Neural cell (in vitro differentiated cells): ENCODE data around the gene COL13A1. TPM values are rescaled to one million over a fixed set of nuclear protein-coding genes. Genes with fewer than 3 reads are reported as not detected.

Source experiments
- H2AFZ ChIP-seq: fragments of 200-600, 300-800 bp; sonication (generic), shearing (Covaris generic); 2 replicates; pipeline ENCODE4 v1.6.0; 2014; ENCODE audit warnings: low read depth, mild to moderate bottlenecking, antibody characterized with exemption, low read length, moderate library complexity
- H3F3A ChIP-seq: fragments of 200-600 bp; shearing (Covaris generic); 2 replicates; pipeline ENCODE4 v1.6.1; 2016; ENCODE audit warnings: mild to moderate bottlenecking, moderate library complexity, mixed read lengths, antibody characterized with exemption, low read length; ENCODE audit not compliant: insufficient read depth, poor library complexity, severe bottlenecking
- H3K27ac ChIP-seq: fragments of 200-600, 300-800 bp; sonication (generic), shearing (Covaris generic); 2 replicates; pipeline ENCODE4 v1.5.1; 2014; ENCODE audit warnings: mild to moderate bottlenecking, low read length, moderate library complexity
- H3K27me3 ChIP-seq: fragments of 300-800, 200-600 bp; sonication (generic), shearing (Covaris generic); 2 replicates; pipeline ENCODE4 v1.6.0; 2014; ENCODE audit warnings: mild to moderate bottlenecking, low read depth, low read length, moderate library complexity; ENCODE audit not compliant: insufficient read depth
- H3K36me3 ChIP-seq: fragments of 300-800, 200-600 bp; sonication (generic), shearing (Covaris generic); 2 replicates; pipeline ENCODE4 v1.5.1; 2014; ENCODE audit warnings: mild to moderate bottlenecking, antibody characterized with exemption, low read length, moderate library complexity; ENCODE audit not compliant: insufficient read depth
- H3K4me2 ChIP-seq: fragments of 300-800, 200-600 bp; sonication (generic), shearing (Covaris generic); 2 replicates; pipeline ENCODE4 v1.6.0; 2014; ENCODE audit warnings: mild to moderate bottlenecking, low read length
- H3K4me3 ChIP-seq: fragments of 300-800, 200-600 bp; sonication (generic), shearing (Covaris generic); 2 replicates; pipeline ENCODE4 v1.5.1; 2014; ENCODE audit warnings: mild to moderate bottlenecking, low read length, moderate library complexity
- H3K79me2 ChIP-seq: fragments of 200-600 bp; shearing (Covaris generic); replicated peaks from 2 replicates; pipeline ENCODE4 v1.6.0; 2014; ENCODE audit warnings: mild to moderate bottlenecking, low read length, moderate library complexity; ENCODE audit not compliant: insufficient read depth
- H3K9ac ChIP-seq: fragments of 300-800, 200-600 bp; sonication (generic), shearing (Covaris generic); 2 replicates; pipeline ENCODE4 v1.6.1; 2016; ENCODE audit warnings: mild to moderate bottlenecking, low read length, mixed read lengths
- H3K9me2 ChIP-seq: fragments of 200-600 bp; shearing (Covaris generic); 2 replicates; pipeline ENCODE4 v1.6.1; 2016; ENCODE audit warnings: mild to moderate bottlenecking, low read length, mixed read lengths; ENCODE audit not compliant: insufficient read depth
- H3K9me3 ChIP-seq: fragments of 200-600, 300-800 bp; sonication (generic), shearing (Covaris generic); 2 replicates; pipeline ENCODE4 v1.6.1; 2016; ENCODE audit warnings: mild to moderate bottlenecking, mixed run types, low read length, moderate library complexity, mixed read lengths
- H4K20me1 ChIP-seq: fragments of 200-600 bp; shearing (Covaris generic); 2 replicates; pipeline ENCODE4 v1.6.1; 2016; ENCODE audit warnings: mild to moderate bottlenecking, mixed run types; ENCODE audit not compliant: insufficient read depth
- EP300 ChIP-seq: fragments of 450-650 bp; conservative IDR thresholded peaks from 2 replicates; pipeline ENCODE4 v1.6.1; 2014; ENCODE audit warnings: antibody characterized with exemption, mild to moderate bottlenecking, moderate library complexity; ENCODE audit not compliant: poor library complexity, severe bottlenecking
- EZH2 ChIP-seq: fragments of 200-600, 300-800 bp; shearing (Covaris generic), sonication (generic); IDR thresholded peaks from 2 replicates; pipeline ENCODE4 v1.6.1; 2014; ENCODE audit warnings: antibody characterized with exemption, low read length, borderline replicate concordance, mild to moderate bottlenecking; ENCODE audit not compliant: insufficient read depth, poor library complexity, severe bottlenecking
- MXI1 ChIP-seq: fragments of 450-650 bp; conservative IDR thresholded peaks from 2 replicates; pipeline ENCODE4 v1.6.1; 2014; ENCODE audit warnings: antibody characterized with exemption, mild to moderate bottlenecking; ENCODE audit not compliant: poor library complexity, severe bottlenecking
- POLR2AphosphoS5 ChIP-seq: IDR thresholded peaks from 2 replicates; pipeline ENCODE4 v1.6.1; 2012
- RAD21 ChIP-seq: fragments of 450-650 bp; conservative IDR thresholded peaks from 2 replicates; pipeline ENCODE4 v1.6.1; 2014; ENCODE audit warnings: antibody characterized with exemption, mild to moderate bottlenecking, moderate library complexity
- SMC3 ChIP-seq: fragments of 450-650 bp; conservative IDR thresholded peaks from 2 replicates; pipeline ENCODE4 v1.6.1; 2014; ENCODE audit warnings: antibody characterized with exemption, mild to moderate bottlenecking, moderate library complexity; ENCODE audit not compliant: poor library complexity
- TAF1 ChIP-seq: IDR thresholded peaks from 2 replicates; pipeline ENCODE4 v1.6.1; 2012; ENCODE audit warnings: low read depth
- polyA plus RNA-seq: library from polyadenylated mRNA; depleted of rRNA; stranded (reverse); fragments of >200 nt; gene quantifications from 2 replicates; pipeline ENCODE4 v1.2.3, GENCODE V29; 2014
- TF ChIP-seq, protein P1 (sequence below): IDR thresholded peaks from 2 replicates; pipeline ENCODE4 v1.6.1; 2012; ENCODE audit warnings: borderline replicate concordance
- TF ChIP-seq, protein P2 (sequence below): fragments of 450-650 bp; IDR thresholded peaks from 2 replicates; pipeline ENCODE4 v1.5.1; 2014; ENCODE audit warnings: antibody characterized with exemption, mild to moderate bottlenecking, moderate library complexity; ENCODE audit not compliant: poor library complexity, severe bottlenecking

COL13A1 gene
- polyA plus RNA-seq, 1 donor from 2014 or later: 4.7 TPM

DNA sequence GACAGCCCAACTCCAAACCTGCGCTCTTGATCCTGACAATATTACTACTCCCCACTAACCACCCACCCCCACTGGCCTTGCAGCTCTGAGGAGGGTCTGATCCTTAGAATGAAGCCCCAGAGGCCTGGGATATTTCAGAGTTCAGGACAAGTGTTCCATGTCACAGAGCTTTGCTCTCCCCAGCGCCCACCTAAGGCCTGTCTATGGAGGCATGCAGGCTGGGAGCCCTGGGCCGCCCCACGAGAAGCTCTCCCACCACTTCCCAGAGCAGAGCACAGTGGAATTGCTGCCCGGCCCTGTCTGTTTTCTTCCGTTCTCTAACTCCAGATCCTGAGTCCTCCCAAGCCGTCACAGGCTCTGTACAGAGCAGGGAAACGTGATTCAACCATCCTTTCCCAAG is 74.6 kb downstream of the COL13A1 start:
- Histone ChIP-seq H3K36me3 (no peaks in the 10 kb centered on the region), H3K9ac (no peak overlapping the region), H2AFZ (no peak overlapping the region), H3K27ac (no peak overlapping the region), H3F3A (no peaks in the 10 kb centered on the region), H3K4me3 (no peak overlapping the region), H3K4me2 (no peak overlapping the region), H3K79me2 (no peaks in the 10 kb centered on the region), H3K9me3 (no peaks in the 10 kb centered on the region), H3K9me2 (no peaks in the 10 kb centered on the region), H4K20me1 (no peaks in the 10 kb centered on the region), H3K27me3 (no peaks in the 10 kb centered on the region)
- TF ChIP-seq MXI1 (no peak), TAF1 (no peak), RAD21 (no peak), POLR2AphosphoS5 (no peak), SMC3 (no peak), EP300 (no peak), EZH2 (no peak)
- TF ChIP-seq, protein P1, sequence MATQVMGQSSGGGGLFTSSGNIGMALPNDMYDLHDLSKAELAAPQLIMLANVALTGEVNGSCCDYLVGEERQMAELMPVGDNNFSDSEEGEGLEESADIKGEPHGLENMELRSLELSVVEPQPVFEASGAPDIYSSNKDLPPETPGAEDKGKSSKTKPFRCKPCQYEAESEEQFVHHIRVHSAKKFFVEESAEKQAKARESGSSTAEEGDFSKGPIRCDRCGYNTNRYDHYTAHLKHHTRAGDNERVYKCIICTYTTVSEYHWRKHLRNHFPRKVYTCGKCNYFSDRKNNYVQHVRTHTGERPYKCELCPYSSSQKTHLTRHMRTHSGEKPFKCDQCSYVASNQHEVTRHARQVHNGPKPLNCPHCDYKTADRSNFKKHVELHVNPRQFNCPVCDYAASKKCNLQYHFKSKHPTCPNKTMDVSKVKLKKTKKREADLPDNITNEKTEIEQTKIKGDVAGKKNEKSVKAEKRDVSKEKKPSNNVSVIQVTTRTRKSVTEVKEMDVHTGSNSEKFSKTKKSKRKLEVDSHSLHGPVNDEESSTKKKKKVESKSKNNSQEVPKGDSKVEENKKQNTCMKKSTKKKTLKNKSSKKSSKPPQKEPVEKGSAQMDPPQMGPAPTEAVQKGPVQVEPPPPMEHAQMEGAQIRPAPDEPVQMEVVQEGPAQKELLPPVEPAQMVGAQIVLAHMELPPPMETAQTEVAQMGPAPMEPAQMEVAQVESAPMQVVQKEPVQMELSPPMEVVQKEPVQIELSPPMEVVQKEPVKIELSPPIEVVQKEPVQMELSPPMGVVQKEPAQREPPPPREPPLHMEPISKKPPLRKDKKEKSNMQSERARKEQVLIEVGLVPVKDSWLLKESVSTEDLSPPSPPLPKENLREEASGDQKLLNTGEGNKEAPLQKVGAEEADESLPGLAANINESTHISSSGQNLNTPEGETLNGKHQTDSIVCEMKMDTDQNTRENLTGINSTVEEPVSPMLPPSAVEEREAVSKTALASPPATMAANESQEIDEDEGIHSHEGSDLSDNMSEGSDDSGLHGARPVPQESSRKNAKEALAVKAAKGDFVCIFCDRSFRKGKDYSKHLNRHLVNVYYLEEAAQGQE: no peak
- TF ChIP-seq, protein P2, sequence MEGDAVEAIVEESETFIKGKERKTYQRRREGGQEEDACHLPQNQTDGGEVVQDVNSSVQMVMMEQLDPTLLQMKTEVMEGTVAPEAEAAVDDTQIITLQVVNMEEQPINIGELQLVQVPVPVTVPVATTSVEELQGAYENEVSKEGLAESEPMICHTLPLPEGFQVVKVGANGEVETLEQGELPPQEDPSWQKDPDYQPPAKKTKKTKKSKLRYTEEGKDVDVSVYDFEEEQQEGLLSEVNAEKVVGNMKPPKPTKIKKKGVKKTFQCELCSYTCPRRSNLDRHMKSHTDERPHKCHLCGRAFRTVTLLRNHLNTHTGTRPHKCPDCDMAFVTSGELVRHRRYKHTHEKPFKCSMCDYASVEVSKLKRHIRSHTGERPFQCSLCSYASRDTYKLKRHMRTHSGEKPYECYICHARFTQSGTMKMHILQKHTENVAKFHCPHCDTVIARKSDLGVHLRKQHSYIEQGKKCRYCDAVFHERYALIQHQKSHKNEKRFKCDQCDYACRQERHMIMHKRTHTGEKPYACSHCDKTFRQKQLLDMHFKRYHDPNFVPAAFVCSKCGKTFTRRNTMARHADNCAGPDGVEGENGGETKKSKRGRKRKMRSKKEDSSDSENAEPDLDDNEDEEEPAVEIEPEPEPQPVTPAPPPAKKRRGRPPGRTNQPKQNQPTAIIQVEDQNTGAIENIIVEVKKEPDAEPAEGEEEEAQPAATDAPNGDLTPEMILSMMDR: no peak

DNA sequence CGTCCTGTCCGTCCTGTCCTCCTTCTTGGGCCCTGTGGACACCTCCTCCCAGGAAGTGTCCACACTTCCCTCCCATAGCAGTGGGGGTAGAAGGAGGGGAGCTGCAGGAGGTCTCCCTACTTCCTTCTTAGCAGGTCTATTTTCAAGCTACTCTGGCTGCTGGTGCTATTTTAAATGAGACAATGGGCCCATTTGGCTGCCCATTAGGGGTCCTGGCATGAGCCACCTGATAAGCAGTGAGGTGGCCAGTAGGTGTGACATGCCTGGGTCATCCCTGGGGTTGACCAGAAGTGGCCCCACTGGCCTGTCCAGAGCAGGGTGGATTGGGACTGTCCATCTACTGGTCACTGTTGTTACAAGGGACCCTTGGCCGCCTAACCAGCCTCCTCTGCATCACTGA is 75.2 kb downstream of the COL13A1 start:
- Histone ChIP-seq H4K20me1 (no peaks in the 10 kb centered on the region), H3K4me3 (no peak overlapping the region), H3K9me3 (no peaks in the 10 kb centered on the region), H3K4me2 (no peak overlapping the region), H3K27ac (no peak overlapping the region), H3K36me3 (no peaks in the 10 kb centered on the region), H3K9me2 (no peaks in the 10 kb centered on the region), H3K27me3 (no peaks in the 10 kb centered on the region), H3K79me2 (no peaks in the 10 kb centered on the region), H2AFZ (no peak overlapping the region), H3K9ac (peak overlapping the region; percentile 35), H3F3A (no peaks in the 10 kb centered on the region)
- no peak for TF ChIP-seq RAD21
- TF ChIP-seq MXI1: no peak
- no peak for TF ChIP-seq EP300
- no peak for TF ChIP-seq EZH2
- TF ChIP-seq SMC3: no peak
- no peak for TF ChIP-seq TAF1
- TF ChIP-seq POLR2AphosphoS5: no peak
- TF ChIP-seq, protein P2: no peak
- TF ChIP-seq, protein P1: no peak
